22Rv1 (cell line): ENCODE data around the gene ADAMTS2.

ENCODE experiments used
- CTCF ChIP-seq: fragments of 450-650 bp; IDR thresholded peaks from 2 replicates; pipeline ENCODE4 v1.5.1; 2017; ENCODE audit warnings: mild to moderate bottlenecking
- ZFX ChIP-seq: fragments of 450-650 bp; IDR thresholded peaks from 2 replicates; pipeline ENCODE4 v1.6.1; 2017; ENCODE audit warnings: antibody characterized with exemption, borderline replicate concordance

DNA sequence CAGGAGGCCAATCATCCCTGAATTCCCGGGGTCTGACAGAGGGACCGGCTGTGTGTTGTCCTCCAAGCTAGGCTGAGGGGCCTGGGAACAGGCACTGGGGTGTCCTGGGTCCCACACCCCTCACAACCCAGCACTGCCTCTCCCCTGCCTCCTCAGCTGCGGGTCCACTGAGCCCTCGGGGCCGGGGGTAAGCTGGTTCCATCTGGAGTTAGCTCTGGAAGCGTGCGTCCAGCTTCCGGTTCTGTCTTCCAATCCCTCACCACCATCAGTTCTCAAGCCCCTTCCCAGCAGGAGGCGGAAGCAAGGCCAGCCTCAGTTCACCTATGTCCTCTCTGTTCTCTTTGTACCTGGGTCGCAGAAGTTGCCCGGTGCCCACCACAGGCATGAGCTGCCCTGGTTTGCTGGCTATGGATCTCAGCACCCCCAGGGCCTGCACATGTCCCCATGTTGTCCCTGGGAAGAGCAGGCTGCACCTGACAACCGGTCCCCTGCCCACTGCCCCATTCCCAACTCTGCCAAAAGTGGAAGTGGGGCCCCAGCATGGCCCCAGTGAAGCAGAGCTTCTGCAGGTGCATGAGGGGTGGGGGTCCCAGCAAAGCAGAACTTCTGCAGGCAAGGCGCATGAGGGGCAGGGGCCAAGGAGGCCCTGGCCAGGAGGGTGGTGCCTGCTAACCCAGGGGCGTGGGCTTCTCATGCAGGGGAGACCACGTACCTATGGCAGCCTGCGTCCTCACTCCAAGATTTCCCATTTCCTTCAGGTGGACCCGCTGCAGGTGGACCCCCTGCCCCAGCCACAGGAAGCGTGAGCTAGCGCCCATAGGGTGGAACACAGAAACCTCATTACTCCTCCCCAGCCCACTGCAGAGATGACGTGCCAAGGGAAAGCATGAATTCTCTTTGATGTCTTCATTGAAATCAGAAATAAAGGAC lies 173.2 kb downstream of the ADAMTS2 start:
- TF ChIP-seq CTCF (no peak), ZFX (no peak)
